HPDE6-E6E7 (cell line): ENCODE results near the gene HSF4.

ENCODE experiments used
- DNase-seq: peaks from one replicate; pipeline ENCODE4 v3.0.0; 2011; ENCODE audit warnings: missing footprints; ENCODE audit errors: extremely low spot score

Gene HSF4

GRCh38 chr16:67184995-67185650 lies 20.6 kb downstream of the HSF4 start:
- DNase-seq = no peak

- DNase-seq = no peak
These were observed 21.1 kb downstream of the HSF4 start for GRCh38 chr16:67185651-67186134.

- no peak for DNase-seq
These were observed 22.0 kb downstream of the HSF4 start for GRCh38 chr16:67186550-67186950.

- DNase-seq = no peak
These were observed 22.8 kb downstream of the HSF4 start for GRCh38 chr16:67187175-67187890.

- DNase-seq = no peak
These were observed 23.8 kb downstream of the HSF4 start for GRCh38 chr16:67188323-67188722.

- DNase-seq = no peak
These were observed 24.3 kb downstream of the HSF4 start for GRCh38 chr16:67188798-67189197.

GRCh38 chr16:67190041-67190440 lies 25.5 kb downstream of the HSF4 start, which contains the start of gene EXOC3L1:
Gene EXOC3L1, minus strand, starts transcription at chr16:67190136. Its CDS starts 460 bp downstream, at chr16:67189676.
- DNase-seq = no peak

- no peak for DNase-seq
These were observed 26.2 kb downstream of the HSF4 start for GRCh38 chr16:67190448-67191399.

- DNase-seq = no peak
These were observed 27.0 kb downstream of the HSF4 start for GRCh38 chr16:67191411-67191994.

- peak; percentile 88 for DNase-seq
These were observed 27.6 kb downstream of the HSF4 start, which contains the start of gene E2F4 for GRCh38 chr16:67191995-67192681. Gene E2F4, plus strand, starts transcription at chr16:67192155. Its CDS starts 73 bp downstream, at chr16:67192228.

- DNase-seq = no peak
These were observed 28.3 kb downstream of the HSF4 start for GRCh38 chr16:67192781-67193361.

GRCh38 chr16:67193536-67193935 lies 29.0 kb downstream of the HSF4 start:
- DNase-seq = no peak

- DNase-seq = no peak
These were observed 29.7 kb downstream of the HSF4 start for GRCh38 chr16:67194260-67194659.

GRCh38 chr16:67195676-67196075 lies 31.1 kb downstream of the HSF4 start:
- no peak for DNase-seq

- no peak for DNase-seq
These were observed 32.3 kb downstream of the HSF4 start for GRCh38 chr16:67196881-67197280.

- no peak for DNase-seq
These were observed 33.2 kb downstream of the HSF4 start for GRCh38 chr16:67197704-67198103.

GRCh38 chr16:67198238-67198734 lies 33.7 kb downstream of the HSF4 start:
- DNase-seq = peak; percentile 96

- peak; percentile 92 for DNase-seq
These were observed 34.7 kb downstream of the HSF4 start, which contains the start of gene ELMO3 for GRCh38 chr16:67199011-67199807. Gene ELMO3, plus strand, starts transcription at chr16:67199131. Its CDS starts 196 bp downstream, at chr16:67199327.

GRCh38 chr16:67199808-67200198 lies 35.3 kb downstream of the HSF4 start:
- no peak for DNase-seq
